Small intestine (tissue), 7 donors: ENCODE measurements around the gene TMEM63A. TPM values are rescaled to one million over a fixed set of nuclear protein-coding genes. Genes with fewer than 3 reads are reported as not detected.
A peak's percentile ranks its signal among the peaks of the same experiment; 100 is the strongest.
"Not testable (repeated sequence)": the region's sequence is repeated elsewhere in the genome, so short reads cannot be mapped to it uniquely, and the experiment has no call there.

Experiments used
- DNase-seq, 2 donors: peaks; one replicate each; pipeline versions ENCODE4 v3.0.0 to v3.0.0-alpha.2; 2013
- FAIRE-seq: peaks from 2 replicates; lab custom pipeline; 2012; peaks lifted over from hg19 to GRCh38; lab: Jason Lieb, UNC
- H3K27ac ChIP-seq, 3 donors: one replicate each; pipeline ENCODE4 v1.5.1; 2013; ENCODE audit warnings: low read length in 2 of 3, mild to moderate bottlenecking in 2 of 3, control low read depth in 1 of 3, inconsistent platforms in 1 of 3, low read depth in 1 of 3, moderate library complexity in 1 of 3
- H3K27me3 ChIP-seq, 3 donors: one replicate each; pipeline ENCODE4 v1.6.1; 2013; ENCODE audit warnings: low read length in 3 of 3, inconsistent platforms in 1 of 3; ENCODE audit not compliant: control insufficient read depth in 3 of 3, insufficient read depth in 3 of 3
- H3K36me3 ChIP-seq, 3 donors: one replicate each; pipeline ENCODE4 v1.6.1; 2013; ENCODE audit warnings: low read length in 3 of 3, inconsistent platforms in 1 of 3, low read depth in 1 of 3, mild to moderate bottlenecking in 1 of 3, moderate library complexity in 1 of 3; ENCODE audit not compliant: control insufficient read depth in 3 of 3, insufficient read depth in 2 of 3
- H3K4me1 ChIP-seq, 3 donors: one replicate each; pipeline ENCODE4 v1.6.1; 2013; ENCODE audit warnings: low read length in 2 of 3, inconsistent platforms in 1 of 3, low read depth in 1 of 3, mild to moderate bottlenecking in 1 of 3, moderate library complexity in 1 of 3; ENCODE audit not compliant: control insufficient read depth in 3 of 3, insufficient read depth in 2 of 3
- H3K4me3 ChIP-seq, 3 donors: one replicate each; pipeline ENCODE4 v1.5.1; 2013; ENCODE audit warnings: low read length in 3 of 3, control low read depth in 1 of 3, inconsistent platforms in 1 of 3, low read depth in 1 of 3, mild to moderate bottlenecking in 1 of 3, moderate library complexity in 1 of 3
- H3K9me3 ChIP-seq, 2 donors: one replicate each; pipeline ENCODE4 v1.6.1; 2013; ENCODE audit warnings: low read depth in 1 of 2, low read length in 1 of 2; ENCODE audit not compliant: control insufficient read depth in 2 of 2, insufficient read depth in 1 of 2
- WGBS, 3 donors: extraction: QIAGEN DNeasy Blood & Tissue Kit; methylation state at CpG; one replicate each; pipeline ENCODE4 v1.1.7; 2013; 5-methylcytosine and 5-hydroxymethylcytosine counted together
- polyA plus RNA-seq, 4 donors: library from polyadenylated mRNA; stranded (reverse) in 3 of 4; unstranded in 1 of 4; fragments of 200-250 nt in 3 of 4; fragments of 120-200 nt in 1 of 4; gene quantifications; one replicate each; pipeline versions ENCODE4 v1.2.1 to v1.2.3, GENCODE V29; 2013
- donor health status: healthy with polysubstance abuse.
- donor health status: control.
- donor health status: control.
- donor health status: Bipolar disorder and iron deficiency.
- donor health status: healthy.

The TMEM63A gene
- polyA plus RNA-seq, 4 donors: 5.1 to 99.2 (median 35.0) TPM

DNA sequence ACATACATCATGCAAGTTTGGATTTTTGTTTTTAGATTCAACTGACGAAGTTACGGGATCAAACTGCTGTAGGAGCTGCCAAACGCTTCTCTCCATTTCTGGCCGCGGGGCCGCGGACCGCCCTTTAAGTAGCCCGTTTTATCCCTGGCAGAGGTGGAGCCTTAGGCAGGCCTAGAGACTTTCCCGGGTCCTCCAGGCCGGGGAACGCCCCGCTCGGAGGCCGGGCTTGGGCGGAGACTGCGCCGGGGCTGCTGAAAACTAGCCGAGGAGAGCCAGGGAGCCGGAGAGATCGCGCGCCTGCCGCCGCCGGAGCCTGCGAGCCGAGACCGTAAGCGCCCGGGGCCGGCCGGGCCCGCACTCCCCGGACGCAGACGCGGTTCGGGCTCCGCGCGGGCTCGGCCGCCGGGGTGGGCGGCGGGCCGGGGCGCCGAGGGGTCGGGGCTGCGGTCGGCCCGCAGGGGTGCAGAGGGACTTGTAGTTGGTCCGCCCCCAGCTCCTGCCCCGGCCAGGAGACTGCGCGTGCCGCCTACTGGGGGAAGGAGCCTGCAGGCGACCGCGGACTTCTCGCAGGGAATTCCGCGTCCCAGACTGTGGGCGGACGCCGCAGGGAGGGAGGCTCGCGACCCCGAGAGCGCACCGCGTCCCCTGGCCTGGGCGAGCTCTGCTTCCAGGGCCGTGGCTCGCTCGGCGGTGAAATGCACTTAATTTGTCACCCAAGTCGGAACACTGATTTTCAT is 72.2 kb downstream of the TMEM63A start, which contains the start of gene EPHX1:
Gene EPHX1, plus strand, starts transcription at position 283 of the 737 bp plus-strand sequence. CDS start 18,606 bp downstream, outside the sequence.
- H3K9me3 ChIP-seq: no peaks in the 10 kb centered on the region
- WGBS, 3 donors: 1% methylated on average over 65 to 80 of the region's 80 CpGs
- peak within 1 kb of the TSS; percentile 37 to 77 (median 65) for H3K4me3 ChIP-seq
- peaks cover 0 to 5% (median 0%) of the 10 kb centered on the region in 3 donors for H3K36me3 ChIP-seq
- FAIRE-seq (no peak), DNase-seq (peak; percentile 84 to 92)
- H3K27ac ChIP-seq: peak within 1 kb of the TSS; percentile 0 to 56 (median 41)
- H3K27me3 ChIP-seq: peaks cover 0 to 4% (median 0%) of the 10 kb centered on the region in 3 donors
- H3K4me1 ChIP-seq: peaks cover 5 to 29% (median 8%) of the 10 kb centered on the region in 3 donors

DNA sequence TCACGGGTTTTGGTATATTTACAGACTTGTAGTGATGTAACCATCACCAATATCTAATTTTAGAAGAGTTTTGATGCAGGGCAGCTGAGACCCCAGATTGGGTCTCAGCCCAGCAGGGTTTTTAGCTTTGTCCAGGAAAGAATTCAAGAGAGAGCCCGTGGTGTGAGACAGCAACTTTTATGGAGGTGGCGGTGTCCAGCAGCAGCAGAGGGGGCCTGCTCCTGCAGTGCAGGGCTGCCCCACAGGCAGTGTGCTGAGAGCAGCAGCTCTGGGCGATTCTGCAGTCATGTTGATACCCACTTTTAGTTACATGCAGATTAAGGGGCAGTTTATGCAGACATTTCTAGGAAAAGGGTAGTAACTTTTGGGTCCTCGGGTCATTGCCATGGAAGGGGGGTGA is 74.0 kb downstream of the TMEM63A start:
- H3K4me3 ChIP-seq: no peak overlapping the region
- no peaks in the 10 kb centered on the region for H3K9me3 ChIP-seq
- no peak overlapping the region for H3K27ac ChIP-seq
- DNase-seq: no peak
- peaks cover 0 to 5% (median 0%) of the 10 kb centered on the region in 3 donors for H3K36me3 ChIP-seq
- H3K4me1 ChIP-seq: peaks cover 0 to 15% (median 2%) of the 10 kb centered on the region in 3 donors
- no peak for FAIRE-seq
- 81 to 92% (median 86%) methylated on average over 5 of the region's 5 CpGs for WGBS, 3 donors
- peaks cover 0 to 4% (median 0%) of the 10 kb centered on the region in 3 donors for H3K27me3 ChIP-seq

DNA sequence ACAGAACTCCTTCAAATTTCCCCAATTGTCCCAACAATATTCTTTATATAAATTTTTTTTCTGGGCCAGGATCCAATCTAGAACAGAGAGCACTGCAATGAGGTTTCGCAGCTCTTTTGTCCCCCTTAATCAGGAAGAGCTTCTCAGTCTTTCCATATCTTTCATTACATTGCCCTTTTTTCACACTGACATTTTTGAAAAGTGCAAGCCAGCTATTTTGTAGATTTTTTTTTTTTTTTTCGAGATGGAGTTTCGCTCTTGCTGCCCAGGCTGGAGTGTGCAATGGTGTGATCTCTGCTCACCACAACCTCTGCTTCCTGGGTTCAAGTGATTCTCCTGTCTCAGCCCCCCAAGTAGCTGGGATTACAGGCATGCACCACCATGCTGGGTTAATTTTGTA is 75.4 kb downstream of the TMEM63A start:
- not testable (repeated sequence) for FAIRE-seq, H3K9me3 ChIP-seq, H3K36me3 ChIP-seq, H3K4me3 ChIP-seq, DNase-seq, H3K27ac ChIP-seq, H3K27me3 ChIP-seq, H3K4me1 ChIP-seq
- 95 to 99% (median 96%) methylated on average over 3 of the region's 3 CpGs for WGBS, 3 donors

GRCh38 chr1:225806249-225806648 is 75.9 kb downstream of the TMEM63A start:
- DNase-seq: no peak

GRCh38 chr1:225801146-225801545 is 81.0 kb downstream of the TMEM63A start:
- WGBS, 3 donors: 61 to 93% (median 73%) methylated on average over 7 of the region's 7 CpGs
- not testable (repeated sequence) for FAIRE-seq

More at GRCh38 chr1:225806249-225806648, 75.9 kb downstream of the TMEM63A start:
- Histone ChIP-seq H3K4me1 (peaks cover 0 to 5% (median 2%) of the 10 kb centered on the region in 3 donors), H3K27me3 (peaks cover 0 to under 1% (median 0%) of the 10 kb centered on the region in 3 donors), H3K9me3 (no peaks in the 10 kb centered on the region), H3K36me3 (no peaks in the 10 kb centered on the region), H3K27ac (no peak overlapping the region), H3K4me3 (no peak overlapping the region)
- FAIRE-seq: no peak
- WGBS, 3 donors: 82 to 100% (median 98%) methylated on average over 1 of the region's 1 CpG

DNA sequence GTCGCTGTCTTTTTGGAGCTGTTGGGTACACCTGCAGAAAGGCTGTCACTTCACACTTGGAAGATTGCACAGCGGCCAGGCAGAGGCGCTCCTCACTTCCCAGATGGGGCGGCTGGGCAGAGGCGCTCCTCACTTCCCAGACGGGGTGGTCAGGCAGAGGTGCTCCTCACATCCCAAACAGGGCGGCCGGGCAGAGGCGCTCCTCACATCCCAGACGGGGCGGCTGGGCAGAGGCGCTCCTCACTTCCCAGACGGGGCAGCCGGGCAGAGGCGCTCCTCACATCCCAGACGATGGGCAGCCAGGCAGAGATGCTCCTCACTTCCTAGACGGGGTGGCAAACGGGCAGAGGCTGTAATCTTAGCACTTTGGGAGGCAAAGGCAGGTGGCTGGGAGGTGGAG is 86.1 kb downstream of the TMEM63A start:
- WGBS, 3 donors: 97 to 98% (median 97%) methylated on average over 17 to 18 of the region's 18 CpGs
- H3K27me3 ChIP-seq, DNase-seq, H3K4me3 ChIP-seq, H3K27ac ChIP-seq, FAIRE-seq, H3K4me1 ChIP-seq: not testable (repeated sequence)
- Histone ChIP-seq H3K9me3 (peaks cover 0 to 15% of the 10 kb centered on the region in 2 donors), H3K36me3 (peaks cover 0 to 16% (median 5%) of the 10 kb centered on the region in 3 donors)

More at GRCh38 chr1:225801146-225801545, 81.0 kb downstream of the TMEM63A start:
- not testable (repeated sequence) for H3K4me1 ChIP-seq, H3K9me3 ChIP-seq, DNase-seq, H3K4me3 ChIP-seq, H3K27me3 ChIP-seq, H3K27ac ChIP-seq, H3K36me3 ChIP-seq

Other genes starting within 250 kb of the TMEM63A start
- gene ENAH, start 229.3 kb downstream of the TMEM63A start, polyA plus RNA-seq: 10 to 100 TPM in 2 of 4 donors, 1 to 10 TPM in 2; 4.5 to 26.0 (median 13.9) TPM
- 100 to 1,000 TPM; 219 to 331 (median 289) TPM for gene SRP9, start 104.6 kb downstream of the TMEM63A start, polyA plus RNA-seq
- gene EPHX1, start 72.3 kb downstream of the TMEM63A start, polyA plus RNA-seq: 10 to 100 TPM in 2 of 4 donors, 1 to 10 TPM in 2; 7.6 to 39.1 (median 16.7) TPM
- gene LEFTY1, start 6.8 kb upstream of the TMEM63A start, polyA plus RNA-seq: under 1 TPM in 2 of 4 donors, not detected in 2; 0.19 to 0.58 TPM
- gene PYCR2, start 41.9 kb upstream of the TMEM63A start, polyA plus RNA-seq: 10 to 100 TPM; 31.9 to 68.0 (median 36.7) TPM
- gene LEFTY2, start 58.8 kb upstream of the TMEM63A start, polyA plus RNA-seq: under 1 TPM in 2 of 4 donors, not detected in 2; 0.01 to 0.07 TPM
- gene SDE2, start 117.0 kb upstream of the TMEM63A start, polyA plus RNA-seq: 10 to 100 TPM in 2 of 4 donors, 1 to 10 TPM in 2; 7.8 to 16.8 (median 9.7) TPM
- 1,000 to 10,000 TPM in 2 of 4 donors, 100 to 1,000 TPM in 2; 697 to 1,257 (median 934) TPM for gene H3-3A, start 180.3 kb upstream of the TMEM63A start, polyA plus RNA-seq